Prostate gland (tissue), 2 donors: ENCODE measurements around the gene SMYD1.

ENCODE experiments used
- CTCF ChIP-seq, 4 experiments: fragments of 200-600 bp in 2 of 4; fragments of 450-650 bp in 2 of 4; sonication (generic) in 2 of 4; IDR thresholded peaks; 1 replicate in 3 of 4; 2 replicates in 1 of 4; pipeline ENCODE4 v1.5.1; 2016 to 2019; ENCODE audit warnings: antibody characterized with exemption in 4 of 4, mild to moderate bottlenecking in 2 of 4, moderate library complexity in 2 of 4
- POLR2AphosphoS5 ChIP-seq: sonication (generic); formaldehyde crosslinking; IDR thresholded peaks from one replicate; pipeline ENCODE4 v1.6.1; 2017; ENCODE audit warnings: antibody characterized with exemption

DNA sequence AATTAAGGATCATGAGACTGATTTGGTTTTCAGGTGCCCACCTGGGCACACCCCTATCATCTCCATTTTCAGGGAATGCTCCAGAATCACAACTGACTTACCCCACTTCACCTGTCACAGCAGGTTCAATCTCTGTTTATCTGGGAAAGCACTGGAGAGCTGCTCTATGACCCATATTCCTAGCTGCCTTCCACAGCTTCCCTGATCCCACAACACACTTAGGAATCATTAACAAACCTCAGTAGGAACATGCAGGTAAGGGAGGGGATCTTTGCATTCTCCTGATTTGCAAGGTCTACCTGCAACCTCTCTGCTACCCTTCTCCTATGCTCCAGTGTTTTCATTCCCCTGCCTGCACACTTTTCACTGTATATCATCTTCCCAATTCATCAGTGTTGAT is 79.0 kb downstream of the SMYD1 start:
- no peak for TF ChIP-seq POLR2AphosphoS5
- TF ChIP-seq CTCF (IDR thresholded peaks at IDR 0.05), result no peak
